Epithelial cell of esophagus (primary cell): ENCODE results near the gene KCNC1.

Experiments
- DNase-seq: peaks from one replicate; pipeline ENCODE4 v3.0.0; 2010; ENCODE audit warnings: low read depth
- H3K4me3 ChIP-seq: 2 replicates; pipeline ENCODE4 v1.5.1; 2011; ENCODE audit warnings: mild to moderate bottlenecking, low read length, control low read depth
- TF ChIP-seq, protein P1 (sequence below): IDR thresholded peaks from 2 replicates; pipeline ENCODE4 v1.5.1; 2011; ENCODE audit warnings: low read depth, mild to moderate bottlenecking, low read length, control low read depth, inconsistent platforms; ENCODE audit not compliant: insufficient read depth; ENCODE audit errors: missing control alignments

The KCNC1 gene

DNA sequence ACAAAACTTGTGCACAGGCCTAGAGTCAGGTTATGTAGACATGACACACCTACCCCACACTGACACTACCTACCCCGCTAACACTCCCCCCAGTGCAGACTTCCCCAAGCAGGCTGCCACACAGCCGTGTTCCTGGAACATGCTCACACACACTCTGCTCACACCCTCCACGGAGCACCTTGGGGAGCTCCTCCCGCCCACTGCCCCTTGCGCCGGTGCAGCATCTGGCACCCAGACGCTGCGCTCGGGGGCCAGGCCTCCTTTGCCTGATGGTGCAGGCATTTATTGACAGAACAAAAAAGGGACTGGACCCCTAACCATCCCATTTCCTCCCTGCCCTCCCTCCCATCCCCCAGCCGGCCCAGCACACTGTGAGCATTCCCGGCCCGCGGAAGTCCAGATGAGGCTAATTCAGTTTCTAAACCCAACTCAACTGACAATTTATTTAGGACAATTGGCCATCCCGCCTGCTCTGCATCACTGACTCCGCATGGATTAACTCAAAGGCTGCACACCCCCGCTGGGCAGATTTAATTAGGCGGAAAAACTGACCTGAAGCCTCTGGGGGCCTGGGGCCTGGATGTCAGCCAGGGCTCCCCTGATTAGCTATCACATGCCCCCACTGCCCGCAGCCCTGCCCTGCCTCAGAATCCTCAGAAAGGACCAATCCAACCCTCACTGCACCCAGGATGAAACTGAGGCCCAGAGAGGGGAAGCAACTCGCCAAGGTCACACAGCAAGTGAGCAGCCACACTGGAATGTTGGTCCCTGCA lies 30.1 kb downstream of the KCNC1 start:
- no peak for DNase-seq
- no peak overlapping the region for H3K4me3 ChIP-seq
- TF ChIP-seq, protein P1, sequence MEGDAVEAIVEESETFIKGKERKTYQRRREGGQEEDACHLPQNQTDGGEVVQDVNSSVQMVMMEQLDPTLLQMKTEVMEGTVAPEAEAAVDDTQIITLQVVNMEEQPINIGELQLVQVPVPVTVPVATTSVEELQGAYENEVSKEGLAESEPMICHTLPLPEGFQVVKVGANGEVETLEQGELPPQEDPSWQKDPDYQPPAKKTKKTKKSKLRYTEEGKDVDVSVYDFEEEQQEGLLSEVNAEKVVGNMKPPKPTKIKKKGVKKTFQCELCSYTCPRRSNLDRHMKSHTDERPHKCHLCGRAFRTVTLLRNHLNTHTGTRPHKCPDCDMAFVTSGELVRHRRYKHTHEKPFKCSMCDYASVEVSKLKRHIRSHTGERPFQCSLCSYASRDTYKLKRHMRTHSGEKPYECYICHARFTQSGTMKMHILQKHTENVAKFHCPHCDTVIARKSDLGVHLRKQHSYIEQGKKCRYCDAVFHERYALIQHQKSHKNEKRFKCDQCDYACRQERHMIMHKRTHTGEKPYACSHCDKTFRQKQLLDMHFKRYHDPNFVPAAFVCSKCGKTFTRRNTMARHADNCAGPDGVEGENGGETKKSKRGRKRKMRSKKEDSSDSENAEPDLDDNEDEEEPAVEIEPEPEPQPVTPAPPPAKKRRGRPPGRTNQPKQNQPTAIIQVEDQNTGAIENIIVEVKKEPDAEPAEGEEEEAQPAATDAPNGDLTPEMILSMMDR = no peak

DNA sequence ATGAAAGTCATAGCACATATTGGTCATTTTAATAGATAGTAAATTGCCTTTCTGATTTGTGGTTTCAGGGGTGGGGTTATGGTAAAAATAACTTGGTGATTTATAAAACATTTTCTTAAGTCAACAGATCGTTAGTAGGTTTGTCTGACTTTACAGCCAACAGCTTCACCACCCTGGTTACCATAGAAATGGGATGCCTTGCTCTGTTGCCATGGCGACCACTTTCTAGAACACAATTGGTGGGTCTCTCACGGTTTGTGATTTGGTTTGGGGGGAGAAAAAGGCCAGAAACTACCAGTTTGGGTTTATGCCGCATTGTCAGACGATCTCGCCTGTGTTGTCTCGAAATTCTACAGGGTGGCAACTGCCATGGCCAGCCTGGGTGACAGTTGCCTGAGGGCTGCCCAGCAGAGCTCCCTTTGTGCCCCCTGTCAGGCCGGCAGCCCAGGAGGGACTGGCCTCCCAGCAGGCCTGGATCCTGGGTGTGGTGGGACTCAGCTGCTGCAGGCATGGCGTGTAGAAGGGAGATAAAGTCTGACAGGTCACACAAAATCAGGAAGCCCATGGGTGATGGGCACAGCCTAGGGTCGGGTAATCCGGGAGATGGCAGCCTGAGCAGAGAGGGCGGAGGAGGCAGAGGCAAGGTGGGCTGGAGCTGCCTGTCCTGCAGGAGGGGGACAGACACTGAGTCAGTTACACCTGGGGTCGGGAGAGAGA lies 30.9 kb downstream of the KCNC1 start:
- TF ChIP-seq, protein P1 = no peak
- no peak for DNase-seq
- H3K4me3 ChIP-seq = no peak overlapping the region

DNA sequence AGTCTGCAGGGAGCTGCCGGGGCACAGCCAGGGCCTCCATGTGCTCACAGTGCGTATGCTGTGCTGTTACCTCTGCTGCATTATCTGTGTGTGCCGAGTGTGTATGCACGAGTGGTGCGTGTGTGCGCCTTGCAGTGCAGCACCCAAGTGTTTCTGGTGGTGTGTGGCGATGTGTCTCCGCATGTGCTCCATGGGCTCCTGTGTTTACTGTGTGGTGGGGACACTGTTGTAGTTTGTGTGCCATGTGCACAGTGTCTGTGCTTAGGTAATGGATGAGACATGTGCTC lies 31.4 kb downstream of the KCNC1 start:
- TF ChIP-seq, protein P1 = no peak
- no peak for DNase-seq
- no peak overlapping the region for H3K4me3 ChIP-seq

DNA sequence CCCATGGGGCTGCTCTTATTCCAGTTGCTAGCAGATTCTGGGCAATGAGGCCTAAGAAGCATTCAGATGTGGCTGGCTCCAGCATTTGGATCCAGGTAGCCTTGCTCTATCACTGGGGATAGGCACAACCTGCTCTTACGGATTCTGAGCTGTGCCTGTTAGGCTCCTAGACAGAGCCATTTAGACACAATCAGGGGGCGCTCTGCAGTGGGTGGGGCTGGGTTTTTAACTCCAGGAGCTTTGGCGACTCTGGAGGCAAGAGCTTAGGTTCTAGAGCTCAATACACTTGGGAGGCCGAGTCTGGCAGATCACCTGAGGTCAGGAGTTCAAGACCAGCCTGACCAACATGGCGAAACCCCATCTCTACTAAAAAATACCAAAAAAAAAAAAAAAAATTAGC lies 32.0 kb downstream of the KCNC1 start:
- TF ChIP-seq, protein P1 = peak; percentile 17
- H3K4me3 ChIP-seq = no peak overlapping the region
- no peak for DNase-seq

DNA sequence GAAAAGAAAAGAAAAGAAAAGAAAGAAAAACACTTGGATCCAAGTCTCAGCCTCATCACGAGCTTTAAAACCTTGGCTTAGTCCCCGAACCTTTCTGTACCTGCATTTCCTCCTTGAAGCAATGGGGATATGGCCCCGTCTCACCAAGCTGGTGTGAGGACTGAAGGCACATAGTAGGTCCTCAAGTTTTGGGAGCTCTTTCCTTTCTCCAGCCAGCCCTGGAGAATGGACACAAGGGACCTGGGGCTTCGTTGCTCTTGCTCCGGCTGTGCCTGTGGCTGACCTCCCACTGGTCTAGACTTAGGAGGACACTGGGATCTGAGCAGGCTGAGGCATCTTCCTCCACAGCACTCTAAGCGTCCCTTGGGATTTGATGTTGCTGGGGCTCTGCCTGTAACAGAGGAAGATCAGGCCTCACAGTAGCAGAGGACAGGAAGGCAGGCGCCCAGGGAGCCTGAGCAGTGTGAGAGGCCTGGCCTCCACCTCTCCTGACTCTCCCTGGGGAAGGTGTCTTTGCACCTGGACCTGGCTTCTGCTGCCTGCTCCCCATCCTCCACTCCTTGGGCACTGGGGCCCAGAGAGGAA lies 32.8 kb downstream of the KCNC1 start:
- TF ChIP-seq, protein P1 = no peak
- H3K4me3 ChIP-seq = no peak overlapping the region
- DNase-seq = no peak

DNA sequence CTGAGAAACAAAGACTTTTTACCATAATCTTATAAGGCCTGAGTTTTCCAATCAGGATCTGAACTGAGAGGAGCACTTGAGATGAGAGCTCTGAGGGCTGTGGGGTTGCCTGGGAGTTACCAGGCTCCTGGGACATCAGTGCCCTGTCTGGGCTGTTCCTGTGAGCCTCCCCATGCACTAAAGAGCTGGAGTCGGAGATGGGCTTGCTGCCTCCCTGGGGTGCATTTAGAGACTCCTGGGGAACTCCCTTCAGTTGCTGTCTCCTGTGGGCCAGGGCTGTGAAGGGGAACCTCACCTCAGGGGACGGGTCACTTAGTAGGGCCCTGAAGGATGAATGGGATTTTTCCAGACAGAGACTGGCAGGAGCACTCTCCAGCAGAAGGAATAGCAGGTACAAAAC lies 33.3 kb downstream of the KCNC1 start:
- H3K4me3 ChIP-seq = no peak overlapping the region
- TF ChIP-seq, protein P1 = no peak
- no peak for DNase-seq
